ENCODE results near the gene GPRC5D.

Gene GPRC5D

DNA sequence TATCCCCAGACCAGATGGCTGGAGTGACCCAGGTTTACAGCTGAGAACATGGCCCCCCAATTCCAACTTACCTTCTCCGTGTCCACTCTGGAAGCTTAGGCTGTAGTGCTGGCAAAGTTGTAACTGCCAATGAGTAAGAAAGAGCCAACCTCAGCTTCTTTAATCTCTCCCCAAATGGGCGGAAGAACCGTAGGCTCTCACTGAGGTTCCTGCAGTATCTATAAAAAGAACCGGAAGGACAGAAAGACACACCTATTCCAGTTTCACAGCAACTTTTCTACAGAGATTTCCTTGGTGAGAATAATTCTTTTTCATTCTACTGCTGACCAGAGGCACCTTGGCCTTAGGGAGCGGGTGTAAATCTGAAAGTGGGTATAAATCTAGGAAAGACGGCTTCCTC lies at the start of gene GPRC5D:
Gene GPRC5D, minus strand, starts transcription at position 135 of the 400 bp plus-strand sequence. CDS start 1,786 bp downstream, outside the sequence.
- no peak for DNase-seq

DNA sequence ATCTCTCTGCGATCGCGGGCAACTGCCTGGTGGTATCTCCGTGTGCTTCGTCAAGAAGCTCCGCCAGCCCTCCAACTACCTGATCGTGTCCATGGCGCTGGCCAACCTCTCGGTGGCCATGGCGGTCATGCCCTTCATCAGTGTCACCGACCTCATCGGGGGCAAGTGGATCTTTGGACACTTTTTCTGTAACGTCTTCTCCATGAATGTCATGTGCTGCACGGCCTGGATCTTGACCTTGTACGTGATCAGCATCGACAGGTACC lies 49.7 kb upstream of the GPRC5D start:
- DNase-seq, result no peak

DNA sequence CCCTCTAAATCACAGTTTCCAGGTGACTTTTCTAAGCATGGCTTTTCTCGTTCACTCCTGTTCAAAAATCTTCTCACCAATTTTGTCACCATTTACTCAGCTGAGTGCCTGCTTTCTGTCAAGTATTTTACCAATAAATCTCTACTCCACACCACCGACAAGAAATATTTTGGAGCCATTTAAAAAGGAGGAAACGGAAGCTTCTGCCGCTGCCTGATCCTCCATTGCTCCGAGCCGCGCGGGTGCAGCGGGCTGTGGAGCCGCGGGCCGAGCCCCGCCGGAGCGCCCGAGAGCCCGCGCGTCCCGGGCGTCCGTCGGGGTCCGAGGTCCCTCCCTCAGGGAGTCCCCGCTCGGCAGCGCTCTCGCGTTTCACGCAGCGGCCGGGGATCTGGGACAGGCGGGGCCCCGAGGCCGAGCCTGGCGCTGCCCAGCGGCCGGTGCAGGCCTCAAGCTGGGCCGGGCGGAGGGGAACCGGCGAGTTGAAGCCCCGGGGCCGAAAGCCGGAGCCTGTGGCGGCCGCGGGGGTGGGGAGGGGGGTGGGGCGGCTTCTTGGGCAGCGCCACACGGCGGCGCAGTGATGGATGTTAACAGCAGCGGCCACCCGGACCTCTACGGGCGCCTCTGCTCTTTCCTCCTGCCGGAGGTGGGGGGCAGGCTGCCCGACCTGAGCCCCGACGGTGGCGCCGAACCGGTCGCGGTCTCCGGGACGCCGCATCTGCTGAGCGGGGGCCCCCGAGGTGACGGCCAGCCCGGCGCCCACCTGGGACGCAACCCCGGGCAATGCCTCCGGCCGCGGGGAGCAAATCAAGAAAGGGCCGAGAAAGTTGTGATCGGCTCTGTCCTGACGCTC lies 49.2 kb upstream of the GPRC5D start:
- peak in 1 of 2 experiments; percentile 60 for DNase-seq

DNA sequence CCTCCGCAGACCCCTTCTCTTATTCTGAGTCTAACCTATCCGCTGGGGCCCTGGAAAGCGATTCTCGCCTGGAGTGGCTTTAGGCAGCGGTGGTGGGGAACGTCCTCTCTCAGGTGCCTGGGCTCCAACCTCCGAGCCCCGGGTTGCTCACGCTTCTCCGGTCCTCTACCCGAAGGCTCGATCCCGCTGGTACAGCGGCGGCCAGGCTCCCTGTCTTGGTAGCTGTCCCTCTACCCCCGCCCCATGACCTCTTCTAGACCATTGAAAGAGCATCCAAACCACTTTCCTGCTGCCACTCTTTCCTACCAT lies 48.6 kb upstream of the GPRC5D start:
- DNase-seq, result peak in 1 of 2 experiments; percentile 67

DNA sequence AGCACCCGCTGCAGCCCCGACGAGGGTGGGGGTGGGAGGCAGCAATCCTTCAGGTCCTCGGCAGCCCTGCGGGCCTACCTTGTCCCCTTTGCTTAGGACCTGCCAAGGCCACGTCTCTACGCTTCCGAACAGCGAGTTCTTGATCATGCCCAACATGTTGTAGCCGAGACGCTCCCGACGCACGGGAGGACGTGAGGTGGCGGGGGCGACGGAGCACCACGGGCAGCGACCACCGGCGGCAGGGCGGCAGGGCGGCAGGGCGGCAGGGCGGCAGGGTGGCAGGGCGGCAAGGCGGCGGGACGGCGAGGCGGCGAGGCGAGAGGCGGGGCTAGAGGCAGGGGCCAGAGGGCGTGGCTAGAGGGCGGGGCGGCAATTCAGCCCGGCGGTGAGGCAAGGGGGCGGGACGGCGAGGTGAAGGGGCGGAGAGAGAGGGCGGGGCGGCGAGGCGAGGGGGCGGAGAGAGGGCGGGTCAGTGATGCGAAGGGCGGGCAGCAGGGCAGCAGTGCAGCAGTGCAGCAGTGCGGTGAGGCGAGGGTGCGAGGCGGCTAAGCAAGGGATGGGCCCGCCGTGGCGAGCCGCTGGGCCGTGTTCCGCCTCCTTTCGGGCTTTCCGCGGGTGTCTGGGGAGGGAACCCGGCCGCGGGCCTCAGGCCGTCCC lies 48.1 kb upstream of the GPRC5D start, which contains the start of gene HEBP1:
Gene HEBP1, minus strand, starts transcription at position 307 of the 657 bp plus-strand sequence. Its CDS starts 151 bp downstream, at position 156.
- peak; percentile 67 to 74 for DNase-seq

DNA sequence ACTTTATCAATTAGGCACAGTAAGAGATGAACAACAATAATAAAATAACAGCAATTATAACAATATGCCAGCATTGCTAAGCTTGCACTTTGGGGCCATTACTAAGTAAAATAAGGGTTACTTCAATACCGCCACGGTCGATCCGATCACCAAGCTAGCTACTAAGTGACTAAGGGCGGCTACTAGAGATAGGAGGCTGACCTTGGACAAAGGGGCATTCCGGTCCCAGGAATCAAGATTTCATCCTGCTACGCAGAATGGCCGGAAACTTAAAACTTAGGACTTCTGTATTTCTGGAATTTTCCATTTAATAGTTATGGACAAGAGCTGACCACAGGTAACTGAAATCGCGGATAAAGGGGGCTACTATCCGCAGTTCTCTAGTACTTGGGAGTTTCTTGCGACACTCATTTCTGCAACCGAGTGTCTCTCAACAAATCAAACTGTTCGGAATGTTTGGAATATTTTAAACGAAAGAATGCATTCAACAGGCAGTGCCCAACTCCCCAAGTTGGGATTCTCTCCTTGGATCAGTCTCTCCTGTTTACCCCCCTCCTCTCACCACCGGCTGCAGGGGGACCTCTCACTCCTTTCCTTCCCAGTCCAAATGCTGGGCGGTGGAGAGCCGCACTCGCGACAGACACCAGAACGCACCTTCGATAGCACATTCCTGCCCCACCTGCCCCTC lies 47.4 kb upstream of the GPRC5D start:
- DNase-seq, result no peak

DNA sequence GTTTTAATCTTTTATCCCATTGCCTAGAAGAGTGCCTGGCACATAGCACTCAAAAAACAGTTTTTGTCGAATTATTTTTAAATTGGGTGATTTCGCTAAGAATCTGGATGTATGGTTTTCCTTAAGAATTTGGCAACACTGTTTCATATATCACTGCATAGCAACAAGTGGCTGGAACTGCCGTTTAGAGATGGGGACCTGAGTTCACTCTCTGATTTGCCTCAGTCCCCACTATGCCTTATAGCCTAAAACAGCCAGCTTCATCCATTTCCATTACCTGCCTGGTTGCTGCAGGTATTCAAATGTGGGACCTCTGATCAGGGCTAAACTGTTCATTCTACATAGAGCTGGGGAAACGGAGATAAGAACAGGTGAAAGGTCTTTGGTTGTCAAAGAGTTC lies 46.3 kb upstream of the GPRC5D start:
- no peak for DNase-seq

DNA sequence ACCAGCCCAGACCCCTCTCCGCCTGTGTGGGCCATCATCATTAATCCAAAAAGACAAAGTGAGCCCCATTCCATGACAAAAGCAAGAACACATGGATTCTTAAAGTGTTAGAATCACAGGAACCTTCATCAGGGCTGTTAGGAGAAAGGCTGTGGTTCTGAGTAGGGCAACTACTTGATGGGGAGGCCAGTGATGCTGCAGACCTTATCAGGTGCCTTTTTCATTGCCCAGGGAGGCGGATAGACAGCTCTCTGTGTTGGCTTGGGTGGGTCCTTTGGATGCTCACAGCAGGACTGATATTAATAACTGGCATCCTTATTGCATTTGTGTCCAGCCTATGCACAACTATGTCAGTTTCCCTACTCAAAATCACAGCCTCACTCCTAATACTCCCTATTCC lies 45.8 kb upstream of the GPRC5D start:
- DNase-seq, result no peak

DNA sequence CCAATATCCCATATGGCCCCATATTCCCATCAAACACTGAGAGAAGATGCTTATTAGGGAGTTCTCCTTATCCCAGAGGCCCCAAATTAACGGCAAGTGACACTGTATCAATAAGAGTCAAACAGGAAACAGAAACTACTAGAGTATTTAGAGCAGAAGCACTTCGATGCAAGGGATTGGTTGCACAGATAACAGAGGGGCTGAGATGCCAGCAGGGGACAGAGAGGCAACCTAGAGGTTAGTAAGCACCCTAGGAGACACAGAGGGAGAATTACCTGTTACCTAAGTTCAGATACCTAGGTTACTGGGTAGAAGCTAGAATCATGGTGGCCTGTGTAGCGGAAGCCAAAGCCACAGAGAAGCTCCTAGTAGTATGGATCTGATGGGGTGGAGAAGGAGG lies 45.2 kb upstream of the GPRC5D start:
- DNase-seq, result no peak

DNA sequence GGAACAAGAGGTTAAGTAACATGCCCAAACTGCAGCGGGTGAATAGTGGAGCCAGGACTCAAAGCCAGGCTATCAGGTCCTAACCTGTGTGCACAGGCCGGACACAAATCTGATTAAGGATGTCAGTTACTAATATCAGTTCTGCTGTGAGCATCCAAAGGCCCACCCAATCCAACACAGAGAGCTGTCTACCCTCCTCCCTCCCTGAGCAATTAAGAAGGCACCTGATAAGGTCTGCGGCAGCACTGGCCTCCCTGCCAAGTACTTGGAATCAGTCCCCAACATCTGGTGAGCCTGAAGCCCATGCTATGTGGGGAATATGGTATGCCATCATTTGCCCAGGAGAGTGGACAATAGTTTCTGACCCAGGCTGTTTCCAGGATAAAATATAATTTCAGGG lies 44.2 kb upstream of the GPRC5D start:
- no peak for DNase-seq

DNA sequence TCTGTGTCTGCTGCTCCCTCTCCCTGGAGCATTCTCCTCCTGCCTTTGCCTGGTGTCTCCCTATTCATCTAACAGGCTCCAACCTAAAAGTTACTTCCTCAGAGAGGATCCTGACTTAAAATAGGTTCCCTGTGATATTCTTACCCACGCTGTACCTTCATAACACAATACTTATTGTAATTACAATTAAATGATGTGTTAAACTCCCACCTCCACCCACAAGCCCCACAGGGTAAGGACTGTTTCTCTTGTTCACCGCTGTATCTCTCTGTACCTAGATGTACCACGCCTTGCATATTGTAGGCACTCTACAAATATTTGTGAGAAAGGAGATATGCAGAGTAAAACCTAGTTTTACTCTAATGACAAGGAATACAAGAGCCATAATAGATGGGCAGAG lies 43.1 kb upstream of the GPRC5D start:
- no peak for DNase-seq

DNA sequence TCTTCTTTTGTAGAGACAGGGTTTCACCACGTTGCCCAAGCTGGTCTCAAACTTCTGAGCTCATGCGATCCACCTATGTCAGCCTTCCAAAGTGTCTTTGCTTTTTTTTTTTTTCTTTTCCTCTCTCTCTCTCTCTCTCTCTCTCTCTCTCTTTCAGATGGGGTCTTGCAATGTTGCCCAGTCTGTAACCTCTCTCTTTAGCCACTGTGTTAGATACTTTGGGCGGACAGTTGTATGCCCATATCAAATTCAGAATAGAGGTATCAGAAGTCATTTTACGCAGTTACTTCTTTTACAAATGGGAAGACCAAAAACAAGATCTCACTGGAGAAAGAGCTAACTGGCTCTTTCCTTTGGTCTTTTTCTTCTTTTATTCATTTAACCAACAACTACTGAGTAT lies 41.4 kb upstream of the GPRC5D start:
- DNase-seq, result no peak

DNA sequence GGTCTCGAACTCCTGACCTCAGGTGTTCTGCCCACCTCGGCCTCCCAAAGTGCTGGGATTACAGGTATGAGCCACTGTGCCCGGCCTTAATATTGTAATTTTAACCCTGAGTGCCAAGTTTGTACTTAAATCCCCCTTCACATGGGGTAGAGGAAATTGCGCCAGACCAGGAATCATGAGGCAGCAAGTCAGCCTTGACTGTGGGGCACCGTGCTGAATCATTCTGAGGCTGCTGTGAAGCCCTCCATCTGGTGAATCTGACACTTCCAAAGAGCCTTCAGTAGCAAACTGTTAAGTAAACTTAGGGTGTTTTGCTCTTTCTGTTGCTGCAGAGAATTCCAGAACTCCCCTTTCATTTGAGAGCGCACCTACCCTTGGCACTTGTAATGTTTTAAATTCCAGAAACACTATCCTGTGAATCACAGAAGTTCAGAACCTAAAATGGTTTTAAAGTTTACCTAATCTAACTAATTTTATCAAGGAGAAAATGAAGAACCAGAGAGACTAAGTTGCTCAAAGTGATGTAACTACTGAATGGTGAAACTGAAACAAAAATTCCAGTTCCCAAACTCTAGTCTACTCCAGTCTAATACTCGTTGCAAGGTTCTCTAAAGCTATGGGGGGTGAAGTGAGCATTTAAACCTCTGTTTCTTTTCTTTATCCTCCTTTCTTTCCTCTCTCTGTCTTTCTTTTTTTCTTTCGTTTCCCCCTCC lies 40.6 kb upstream of the GPRC5D start:
- no peak for DNase-seq

DNA sequence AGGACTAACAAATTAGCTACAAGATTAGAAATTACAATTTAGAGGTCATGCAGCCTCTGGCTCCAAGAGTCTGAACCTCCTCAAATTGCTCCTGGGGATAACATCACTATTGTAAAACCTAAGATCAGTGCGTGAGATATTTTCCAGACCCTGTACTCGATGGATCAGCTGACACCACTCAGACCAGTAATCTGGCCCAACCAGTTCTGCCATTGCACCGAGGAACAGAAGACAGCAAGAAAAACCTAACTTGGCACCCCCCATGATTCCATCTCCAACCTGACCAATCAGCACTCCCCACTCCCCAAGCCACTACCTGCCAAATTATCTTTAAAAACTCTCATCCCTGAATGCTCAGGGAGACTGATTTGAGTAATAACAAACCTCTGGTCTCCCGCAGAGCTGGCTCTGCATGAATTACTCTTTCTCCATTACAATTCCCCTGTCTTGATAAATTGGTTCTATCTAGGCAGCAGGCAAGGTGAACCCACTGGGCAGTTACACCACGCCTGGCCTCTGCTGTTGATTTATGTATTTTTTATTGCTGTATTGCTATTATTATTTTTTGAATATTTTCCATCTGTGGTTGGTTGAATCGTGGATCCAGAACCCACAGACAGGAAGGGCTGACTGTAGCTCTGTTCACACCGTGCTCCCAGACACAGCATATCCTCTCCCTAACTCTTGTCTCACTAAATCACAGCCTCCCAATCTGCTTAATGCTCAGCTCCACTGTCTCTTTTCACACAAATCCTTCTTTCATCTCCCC lies 38.9 kb upstream of the GPRC5D start:
- DNase-seq, result no peak

DNA sequence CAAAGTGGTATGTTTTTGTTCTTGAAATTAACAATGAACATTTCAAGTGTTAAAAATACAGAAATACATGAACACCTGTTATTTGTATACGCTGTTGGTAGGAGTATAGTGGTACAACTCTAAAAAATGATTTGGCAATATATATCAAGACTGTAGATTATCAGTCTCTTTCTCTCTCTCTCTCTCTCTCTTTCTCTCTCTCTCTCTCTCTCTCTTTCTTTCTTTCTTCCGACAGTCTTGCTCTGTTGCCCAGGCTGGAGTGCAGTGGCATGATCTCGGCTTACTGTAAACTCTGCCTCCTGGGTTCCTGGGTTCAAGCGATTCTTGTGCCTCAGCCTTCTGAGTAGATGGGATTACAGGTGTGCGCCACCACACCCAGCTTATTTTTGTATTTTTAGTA lies 35.5 kb upstream of the GPRC5D start:
- DNase-seq, result no peak

DNA sequence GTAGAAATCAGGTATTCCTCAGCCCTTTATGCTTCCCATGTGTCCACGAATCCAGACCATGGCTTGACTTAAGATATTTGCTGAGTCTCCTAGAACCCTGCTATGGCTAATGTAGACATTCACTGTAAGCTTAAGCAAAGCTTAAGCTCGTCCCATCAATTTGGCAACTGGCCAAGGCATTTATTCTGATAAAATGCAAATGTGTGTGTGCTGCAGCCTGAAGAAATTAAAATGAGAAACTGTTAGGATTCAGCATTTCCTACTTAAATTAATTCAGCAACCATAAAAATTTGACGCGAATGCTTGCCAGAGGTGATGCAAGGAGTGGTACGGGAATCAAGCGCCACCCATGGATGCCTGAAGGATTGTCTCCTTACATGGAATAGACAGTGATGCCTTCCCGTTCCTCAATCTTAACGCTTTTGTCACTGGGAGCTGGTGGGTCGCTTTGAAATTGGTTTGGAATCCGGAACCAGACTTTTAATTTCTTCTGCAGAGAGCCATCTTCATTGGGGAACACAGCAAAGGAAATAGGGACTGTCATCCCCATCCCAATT lies 34.9 kb upstream of the GPRC5D start:
- no peak for DNase-seq

DNA sequence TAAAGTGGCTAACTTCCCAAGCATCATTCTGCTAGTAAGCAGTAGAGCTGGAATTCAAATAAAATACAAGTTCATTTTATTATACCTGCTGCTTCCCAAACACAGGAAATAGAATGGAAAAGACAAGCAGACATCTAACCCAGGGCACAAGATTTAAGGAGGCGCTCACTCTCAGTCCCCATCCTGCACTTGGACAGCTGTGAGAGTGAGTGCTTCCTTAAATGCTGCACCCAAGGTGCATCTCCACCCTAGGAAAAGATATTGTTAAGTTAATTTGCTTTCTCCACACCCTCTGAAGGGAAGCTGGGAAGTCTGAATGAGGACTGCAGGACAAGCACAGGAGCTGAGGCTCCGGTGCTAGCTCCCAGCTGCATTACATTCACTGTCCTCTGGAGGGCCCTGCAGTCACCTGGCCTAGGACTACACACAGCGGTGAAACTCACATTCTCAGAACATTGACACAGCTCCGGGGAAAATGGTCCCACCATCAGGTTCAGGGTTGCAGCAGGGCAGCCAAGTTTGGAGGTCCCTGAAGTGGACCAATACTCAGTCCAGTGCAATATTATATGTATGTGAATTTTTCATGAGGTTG lies 33.9 kb upstream of the GPRC5D start:
- DNase-seq, result no peak

DNA sequence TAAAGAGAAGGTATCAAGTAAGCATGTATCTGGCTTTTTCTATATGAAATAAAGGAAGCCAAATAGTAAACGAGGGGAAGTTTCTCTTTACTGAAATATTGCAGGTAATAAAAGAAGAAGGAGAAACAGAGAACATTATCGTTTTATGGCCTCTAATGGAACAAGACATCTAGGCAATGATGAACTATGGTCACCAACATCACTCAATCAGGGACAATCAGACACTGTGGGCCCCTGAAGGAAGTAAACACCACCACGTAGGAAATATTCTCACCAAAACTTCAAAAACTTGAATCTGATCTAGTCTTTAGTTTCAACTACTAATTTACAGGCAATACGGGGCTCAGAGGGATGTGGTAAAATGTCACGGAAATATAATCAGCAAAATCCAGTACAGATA lies 32.2 kb upstream of the GPRC5D start:
- DNase-seq, result no peak

DNA sequence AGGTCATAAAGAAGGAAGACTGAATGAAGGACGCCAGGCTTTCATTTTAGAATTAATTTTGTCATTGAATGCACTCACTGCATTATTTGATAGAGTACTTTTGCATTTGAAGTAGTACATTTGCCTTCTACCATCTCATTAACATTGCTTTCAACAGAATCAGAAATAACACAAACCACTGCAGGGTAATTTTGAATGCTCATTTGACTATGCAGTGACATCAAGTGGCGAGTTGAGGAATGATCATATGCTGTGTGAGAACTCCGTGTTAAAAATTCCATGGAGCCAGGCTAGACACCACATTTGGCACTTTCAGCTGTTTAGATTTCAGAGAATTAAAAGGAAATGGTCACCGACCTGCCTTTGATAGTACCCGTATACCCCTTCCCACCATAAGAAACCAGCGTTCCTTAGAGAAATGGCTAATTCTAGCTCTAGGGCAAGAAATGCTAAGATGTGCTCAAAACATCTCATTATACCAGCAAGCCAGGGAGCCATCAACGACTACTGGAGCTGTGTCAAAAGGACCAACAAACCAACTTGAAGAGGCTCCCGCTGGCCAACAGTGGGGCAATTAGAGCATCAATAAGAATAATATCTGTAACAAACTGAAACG lies 31.6 kb upstream of the GPRC5D start:
- DNase-seq, result no peak

DNA sequence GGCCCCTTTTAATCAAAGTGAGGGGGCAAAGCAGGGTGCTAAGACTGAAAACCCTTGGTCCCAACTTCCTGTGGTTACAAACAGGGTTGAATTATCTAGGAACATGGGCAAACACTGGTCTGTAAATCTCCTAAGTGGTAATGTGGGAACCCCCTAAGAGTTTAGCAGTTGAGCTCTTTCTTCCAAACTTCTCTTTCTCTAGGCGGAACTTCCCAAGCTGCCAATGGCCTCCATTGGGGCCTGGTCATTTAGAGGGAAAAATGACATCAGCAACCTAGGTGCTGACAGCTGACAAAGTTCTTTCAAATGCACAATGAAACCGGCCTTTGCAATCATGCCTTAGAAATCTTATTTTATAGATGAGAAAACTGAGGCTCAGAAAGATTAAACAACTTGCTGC lies 30.4 kb upstream of the GPRC5D start:
- DNase-seq, result no peak

DNA sequence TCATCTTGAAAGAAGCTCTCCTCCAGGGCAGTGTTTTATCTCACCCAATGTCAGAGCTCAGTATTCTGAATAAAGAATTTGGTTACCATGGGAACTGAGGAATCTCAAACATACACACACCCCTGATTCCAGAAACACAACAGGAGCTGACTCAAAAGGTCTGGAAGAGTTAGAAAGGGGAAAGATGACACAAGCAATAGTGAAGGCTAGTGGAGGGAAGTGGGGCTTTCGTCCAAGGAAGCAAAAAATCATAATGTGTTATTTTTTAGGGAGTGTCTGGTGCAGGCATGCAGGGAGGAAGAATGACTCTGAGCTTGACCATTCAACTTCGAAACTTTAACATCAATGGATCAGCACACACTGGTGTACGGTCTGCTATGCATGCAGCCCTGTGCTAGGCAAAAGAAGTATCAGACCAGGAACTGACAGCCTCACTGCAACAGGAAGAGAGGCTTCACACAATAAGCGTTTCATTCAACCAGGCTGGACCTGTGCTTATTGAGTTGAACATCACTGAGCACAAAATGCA lies 27.8 kb upstream of the GPRC5D start:
- no peak for DNase-seq
